Measurements from ENCODE around the gene TMEM107. TPM values are rescaled to one million over a fixed set of nuclear protein-coding genes. Genes with fewer than 3 reads are reported as not detected.

TMEM107 gene
- total RNA-seq, 1 experiment from 2014 or later = 134 TPM

DNA sequence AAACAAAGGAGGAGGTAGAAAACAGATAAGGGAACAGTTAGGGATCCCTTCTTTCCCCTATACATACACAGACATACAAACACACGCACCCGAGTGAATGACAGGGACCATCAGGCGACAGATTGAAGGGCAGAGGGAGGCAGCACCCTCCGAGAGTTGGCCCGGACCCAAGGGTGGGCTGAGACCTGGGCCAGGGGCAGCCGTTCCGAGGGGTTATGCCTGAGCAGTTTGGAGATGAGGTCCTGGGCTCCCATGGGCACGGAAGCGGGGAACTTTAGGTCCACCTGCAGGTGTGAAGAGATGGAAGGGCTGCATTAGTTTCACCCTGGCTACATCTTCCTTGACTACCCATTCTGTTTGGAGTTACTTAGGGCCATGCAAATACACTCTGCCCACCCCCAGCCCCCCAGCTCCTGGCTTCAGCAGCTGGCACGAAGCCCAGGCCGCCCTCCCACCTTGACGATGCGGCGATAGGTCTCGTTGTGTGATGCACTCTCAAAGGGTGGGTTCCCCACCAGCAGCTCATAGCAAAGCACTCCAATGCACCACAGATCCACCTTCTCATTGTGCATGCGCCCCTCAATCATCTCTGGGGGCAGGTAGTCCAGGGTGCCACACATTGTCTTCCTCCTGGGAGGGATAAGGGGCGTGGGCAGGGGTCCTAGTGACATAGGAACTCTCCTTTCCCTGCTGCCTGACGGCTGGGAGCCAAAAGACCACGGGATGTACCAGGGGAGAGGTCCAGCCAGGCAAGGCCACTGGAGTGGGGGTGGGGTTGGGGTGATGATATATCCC, 28.8 kb upstream of the TMEM107 start:
- Histone ChIP-seq H4K20me1 (ENCODE audit: insufficient read depth, low read depth, low read length) (0 out of 2 replicates have a peak, but pooled peaks cover 3% of the 10 kb centered on the region), H3K9ac (ENCODE audit: low read length) (no peak overlapping the region), H3K27me3 (ENCODE audit: low read length) (no peaks in the 10 kb centered on the region), H3K27ac (ENCODE audit: low read length) (no peak overlapping the region), H3K9me3 (ENCODE audit: low read length) (no peaks in the 10 kb centered on the region), H3K9me2 (replicated peaks; ENCODE audit: insufficient read depth, low read length) (no peaks in the 10 kb centered on the region), H3K79me2 (ENCODE audit: low read length) (peaks cover 22% of the 10 kb centered on the region), H3K4me2 (ENCODE audit: low read depth, low read length, poor library complexity, severe bottlenecking) (no peak overlapping the region), H3K4me3 (ENCODE audit: low read length) (no peak overlapping the region), H3K36me3 (ENCODE audit: insufficient read depth, low read length) (peaks cover 29% of the 10 kb centered on the region), H3K4me1 (ENCODE audit: low read length) (peaks cover 13% of the 10 kb centered on the region), H2AFZ (ENCODE audit: low read length) (no peak overlapping the region)
- DNase-seq = no peak

DNA sequence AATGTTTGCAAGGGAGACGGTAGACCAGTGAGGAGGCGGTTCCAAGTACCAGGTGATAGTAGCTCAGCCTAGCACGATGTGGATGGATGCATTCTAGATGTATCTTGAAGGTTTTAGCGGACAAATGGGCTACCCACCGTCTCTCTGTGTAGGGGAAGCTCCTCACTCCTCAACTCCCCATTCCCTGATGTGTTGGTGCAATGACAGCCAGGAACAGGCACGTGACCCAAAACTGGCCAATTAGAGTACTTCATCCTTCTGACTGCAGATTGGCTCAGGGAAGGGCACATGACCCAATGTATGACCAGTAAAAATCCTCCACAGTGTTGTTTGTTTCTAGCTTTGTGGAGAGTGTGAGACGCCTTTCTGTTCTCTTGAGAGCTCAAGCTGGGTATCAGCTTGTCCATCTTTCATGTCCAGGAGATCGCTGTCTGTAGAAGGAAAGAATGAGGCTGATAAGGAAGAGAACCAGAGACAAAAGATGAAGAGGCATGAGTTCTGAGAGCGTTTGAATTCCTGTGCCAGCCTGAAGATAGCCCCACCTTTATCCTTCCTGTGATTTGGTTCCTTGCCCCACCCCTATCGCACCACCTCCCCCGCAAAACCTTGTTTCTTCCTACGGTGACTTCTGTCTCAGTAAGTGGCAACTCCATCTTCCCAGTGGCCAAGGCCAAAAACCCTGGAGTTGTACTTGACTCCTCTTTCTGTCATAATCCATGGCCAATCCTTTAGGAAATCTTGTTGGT, 16.1 kb upstream of the TMEM107 start:
- Histone ChIP-seq H3K9me2 (replicated peaks; ENCODE audit: insufficient read depth, low read length) (no peaks in the 10 kb centered on the region), H4K20me1 (ENCODE audit: insufficient read depth, low read depth, low read length) (peaks cover 12% of the 10 kb centered on the region; the same call in 1 of the 2 replicates), H3K4me1 (ENCODE audit: low read length) (peaks cover 46% of the 10 kb centered on the region), H2AFZ (ENCODE audit: low read length) (peak overlapping the region; percentile 36; the same call in 1 of the 2 replicates), H3K9ac (ENCODE audit: low read length) (peak overlapping the region; percentile 70), H3K27ac (ENCODE audit: low read length) (peak overlapping the region; percentile 66), H3K4me3 (ENCODE audit: low read length) (peak overlapping the region; percentile 64), H3K79me2 (ENCODE audit: low read length) (peaks cover 21% of the 10 kb centered on the region), H3K4me2 (ENCODE audit: low read depth, low read length, poor library complexity, severe bottlenecking) (peak overlapping the region; percentile 69), H3K36me3 (ENCODE audit: insufficient read depth, low read length) (no peaks in the 10 kb centered on the region), H3K9me3 (ENCODE audit: low read length) (no peaks in the 10 kb centered on the region), H3K27me3 (ENCODE audit: low read length) (no peaks in the 10 kb centered on the region)
- peak; percentile 93 for DNase-seq

DNA sequence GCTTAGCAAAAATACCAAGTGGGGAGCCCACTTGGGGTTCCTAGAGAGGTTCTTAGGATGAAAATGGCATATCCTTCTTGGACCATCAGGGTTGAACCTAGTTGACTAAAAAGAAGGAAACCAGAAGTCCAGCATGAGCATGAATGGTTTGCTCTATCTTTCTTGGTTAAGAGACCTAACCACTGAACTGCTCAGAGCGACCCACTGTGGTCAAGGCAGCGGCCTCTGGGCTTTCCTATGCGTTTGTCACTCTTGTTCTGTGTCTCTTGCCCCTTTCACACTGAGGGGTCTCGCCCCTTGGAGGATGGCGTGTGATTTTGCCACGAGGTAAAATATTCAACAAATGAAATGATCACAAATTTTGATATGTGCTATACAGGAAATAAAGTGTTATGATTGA, 14.3 kb upstream of the TMEM107 start:
- Histone ChIP-seq H3K4me3 (ENCODE audit: low read length) (peak overlapping the region; percentile 57; the same call in 1 of the 2 replicates), H3K36me3 (ENCODE audit: insufficient read depth, low read length) (no peaks in the 10 kb centered on the region), H3K27me3 (ENCODE audit: low read length) (no peaks in the 10 kb centered on the region), H3K79me2 (ENCODE audit: low read length) (peaks cover 21% of the 10 kb centered on the region), H3K9me2 (replicated peaks; ENCODE audit: insufficient read depth, low read length) (no peaks in the 10 kb centered on the region), H3K4me1 (ENCODE audit: low read length) (peaks cover 46% of the 10 kb centered on the region), H4K20me1 (ENCODE audit: insufficient read depth, low read depth, low read length) (peaks cover 12% of the 10 kb centered on the region; the same call in 1 of the 2 replicates), H3K9ac (ENCODE audit: low read length) (peak overlapping the region; percentile 60), H2AFZ (ENCODE audit: low read length) (peak overlapping the region; percentile 13; the same call in 1 of the 2 replicates), H3K4me2 (ENCODE audit: low read depth, low read length, poor library complexity, severe bottlenecking) (peak overlapping the region; percentile 74), H3K27ac (ENCODE audit: low read length) (peak overlapping the region; percentile 49), H3K9me3 (ENCODE audit: low read length) (no peaks in the 10 kb centered on the region)
- DNase-seq = no peak

DNA sequence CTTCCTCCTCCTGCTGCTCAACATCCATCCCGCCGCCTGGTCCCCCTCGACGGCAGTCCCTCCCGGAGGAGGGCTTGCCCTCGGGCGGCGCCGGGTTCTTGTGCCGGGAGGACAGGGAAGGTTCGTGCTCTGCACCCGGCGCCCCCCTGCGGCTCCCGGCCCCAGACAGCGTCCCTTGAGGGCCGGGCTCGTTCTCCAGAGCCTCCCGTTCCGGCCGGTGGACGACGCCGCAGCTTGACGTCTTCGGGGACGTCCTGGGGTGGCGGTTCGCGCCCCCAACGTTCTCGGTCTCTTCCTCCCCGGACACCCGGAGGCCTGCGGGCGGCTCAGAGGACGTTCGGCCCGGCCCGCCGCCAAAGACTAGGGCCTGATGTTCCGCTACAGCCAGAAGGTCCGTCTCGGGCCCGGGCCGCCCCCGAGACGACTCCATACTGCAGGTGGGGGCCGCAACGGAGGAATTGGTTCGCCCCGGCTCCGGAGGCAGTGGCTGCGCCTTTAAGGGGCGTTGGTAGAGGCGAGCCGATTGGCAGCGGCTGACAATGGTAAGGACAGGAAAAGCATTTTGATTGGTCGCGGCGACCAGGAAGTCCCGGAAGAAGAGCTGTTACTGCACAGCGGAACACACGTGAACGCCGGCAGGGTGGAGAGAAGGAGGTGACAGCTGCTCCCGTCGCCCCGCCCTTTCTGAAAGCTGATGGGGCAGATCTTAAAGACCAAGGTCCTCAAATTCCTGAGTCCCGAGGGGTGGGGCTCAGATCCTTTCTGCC, 13.7 kb upstream of the TMEM107 start, which contains the start of gene BORCS6:
BORCS6 (minus strand) TSS at position 470 of the 767 bp plus-strand sequence; CDS start at position 430, 40 bp downstream.
- Histone ChIP-seq H3K36me3 (ENCODE audit: insufficient read depth, low read length) (no peaks in the 10 kb centered on the region), H3K9me2 (replicated peaks; ENCODE audit: insufficient read depth, low read length) (no peaks in the 10 kb centered on the region), H2AFZ (ENCODE audit: low read length) (peak within 1 kb of the TSS; percentile 47; the same call in 1 of the 2 replicates), H3K79me2 (ENCODE audit: low read length) (peaks cover 21% of the 10 kb centered on the region), H3K9ac (ENCODE audit: low read length) (peak within 1 kb of the TSS; percentile 83), H3K27ac (ENCODE audit: low read length) (peak within 1 kb of the TSS; percentile 86), H3K4me3 (ENCODE audit: low read length) (peak within 1 kb of the TSS; percentile 73), H3K4me2 (ENCODE audit: low read depth, low read length, poor library complexity, severe bottlenecking) (peak within 1 kb of the TSS; percentile 99), H3K27me3 (ENCODE audit: low read length) (no peaks in the 10 kb centered on the region), H3K4me1 (ENCODE audit: low read length) (peaks cover 47% of the 10 kb centered on the region), H3K9me3 (ENCODE audit: low read length) (no peaks in the 10 kb centered on the region), H4K20me1 (ENCODE audit: insufficient read depth, low read depth, low read length) (peaks cover 12% of the 10 kb centered on the region; the same call in 1 of the 2 replicates)
- DNase-seq = peak; percentile 98

DNA sequence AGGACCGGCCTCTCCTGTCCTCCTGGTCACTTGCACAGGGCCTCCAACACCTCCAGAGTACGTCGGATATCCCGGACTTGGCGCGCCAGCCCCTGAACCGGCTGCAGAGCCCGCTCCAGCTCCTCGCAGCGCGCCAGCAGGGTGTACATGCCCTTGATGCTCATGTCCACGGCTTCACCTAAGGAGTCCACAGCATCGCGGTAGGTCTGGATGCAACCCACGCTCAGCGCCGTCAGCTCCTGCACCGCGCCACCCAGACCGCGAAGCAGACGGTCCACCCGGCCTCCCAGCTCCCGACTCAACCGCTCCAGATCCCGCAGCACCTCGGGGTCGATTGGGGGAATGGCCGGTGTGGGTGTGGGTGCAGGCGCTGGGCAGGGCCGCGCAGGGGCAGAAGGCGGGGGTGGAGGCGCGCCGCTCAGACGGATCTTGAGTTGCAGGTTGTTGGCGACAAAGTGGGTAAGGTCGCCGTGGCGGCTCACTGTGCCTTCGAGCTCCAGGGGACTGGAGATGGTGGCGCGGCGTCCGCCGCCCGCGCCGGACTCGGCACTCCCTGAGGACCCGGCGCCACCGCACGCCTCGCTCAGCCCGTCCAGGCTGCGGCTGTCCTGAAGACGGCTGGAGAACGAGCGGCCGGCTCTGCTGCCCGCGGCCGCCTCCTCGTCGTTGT, 13.0 kb upstream of the TMEM107 start:
- H2AFZ ChIP-seq (ENCODE audit: low read length) = 0 out of 2 replicates have a peak overlapping the region, but pooled peaks have one; percentile 47
- H3K9me3 ChIP-seq (ENCODE audit: low read length) = no peaks in the 10 kb centered on the region
- H3K36me3 ChIP-seq (ENCODE audit: insufficient read depth, low read length) = no peaks in the 10 kb centered on the region
- H3K27ac ChIP-seq (ENCODE audit: low read length) = peak overlapping the region; percentile 86
- H3K4me3 ChIP-seq (ENCODE audit: low read length) = peak overlapping the region; percentile 73
- no peaks in the 10 kb centered on the region for H3K27me3 ChIP-seq (ENCODE audit: low read length)
- H3K9me2 ChIP-seq (replicated peaks; ENCODE audit: insufficient read depth, low read length) = no peaks in the 10 kb centered on the region
- peaks cover 47% of the 10 kb centered on the region for H3K4me1 ChIP-seq (ENCODE audit: low read length)
- DNase-seq = peak; percentile 58
- peak overlapping the region; percentile 99 for H3K4me2 ChIP-seq (ENCODE audit: low read depth, low read length, poor library complexity, severe bottlenecking)
- peaks cover 12% of the 10 kb centered on the region; the same call in 1 of the 2 replicates for H4K20me1 ChIP-seq (ENCODE audit: insufficient read depth, low read depth, low read length)
- H3K9ac ChIP-seq (ENCODE audit: low read length) = peak overlapping the region; percentile 83
- H3K79me2 ChIP-seq (ENCODE audit: low read length) = peaks cover 21% of the 10 kb centered on the region

DNA sequence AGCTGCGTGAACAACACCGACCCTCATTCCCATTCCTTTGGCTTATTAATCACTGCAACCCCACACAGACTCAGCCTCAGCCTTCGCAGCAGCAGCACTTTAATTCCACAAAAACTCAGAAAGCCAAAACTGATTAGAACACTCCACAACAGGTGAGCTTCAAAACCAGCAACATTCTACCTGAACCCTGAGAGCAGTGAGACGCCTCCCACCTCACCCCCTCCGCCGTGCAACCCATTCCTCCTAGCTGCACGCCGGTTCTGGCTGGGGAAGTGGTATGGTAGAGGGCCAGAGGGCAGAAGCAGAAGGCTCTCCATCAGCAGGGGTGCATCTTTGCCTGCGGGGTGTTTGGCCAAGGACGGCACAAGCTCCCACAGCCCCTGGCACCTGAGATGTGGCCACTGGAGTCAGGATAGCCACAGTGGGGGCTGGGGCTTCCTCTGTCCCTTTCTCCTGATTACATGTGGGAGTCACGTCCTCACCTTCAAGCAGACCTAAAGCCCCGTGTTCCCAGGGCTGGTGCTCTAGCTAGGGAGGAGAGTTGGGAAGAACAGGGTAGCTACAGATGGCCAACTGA, 12.2 kb upstream of the TMEM107 start:
- H3K4me1 ChIP-seq (ENCODE audit: low read length) = peaks cover 47% of the 10 kb centered on the region
- H3K4me3 ChIP-seq (ENCODE audit: low read length) = peak overlapping the region; percentile 73
- H2AFZ ChIP-seq (ENCODE audit: low read length) = no peak overlapping the region
- peak overlapping the region; percentile 99 for H3K4me2 ChIP-seq (ENCODE audit: low read depth, low read length, poor library complexity, severe bottlenecking)
- H3K9ac ChIP-seq (ENCODE audit: low read length) = peak overlapping the region; percentile 83
- no peaks in the 10 kb centered on the region for H3K27me3 ChIP-seq (ENCODE audit: low read length)
- peaks cover 12% of the 10 kb centered on the region; the same call in 1 of the 2 replicates for H4K20me1 ChIP-seq (ENCODE audit: insufficient read depth, low read depth, low read length)
- H3K9me3 ChIP-seq (ENCODE audit: low read length) = no peaks in the 10 kb centered on the region
- no peaks in the 10 kb centered on the region for H3K9me2 ChIP-seq (replicated peaks; ENCODE audit: insufficient read depth, low read length)
- H3K27ac ChIP-seq (ENCODE audit: low read length) = peak overlapping the region; percentile 86
- H3K79me2 ChIP-seq (ENCODE audit: low read length) = peaks cover 21% of the 10 kb centered on the region
- DNase-seq = peak; percentile 77
- H3K36me3 ChIP-seq (ENCODE audit: insufficient read depth, low read length) = no peaks in the 10 kb centered on the region

Measured in Karpas-422 (cell line).